Immature natural killer cell (primary cell): ENCODE data around the gene TSHB. TPM values are rescaled to one million over a fixed set of nuclear protein-coding genes. Genes with fewer than 3 reads are reported as not detected.

ENCODE experiments used
- DNase-seq, 3 donors: peaks; one replicate each; pipeline ENCODE4 v3.0.0; 2022; ENCODE audit warnings: mixed read lengths in 1 of 3
- H3K27ac Mint-ChIP-seq, 6 donors: one replicate each; pipeline ENCODE4 v1.8.0; 2020; ENCODE audit warnings: mixed read lengths in 6 of 6, mild to moderate bottlenecking in 5 of 6, inconsistent platforms in 4 of 6, moderate library complexity in 3 of 6
- H3K27me3 Mint-ChIP-seq, 3 donors: one replicate each; pipeline ENCODE4 v1.8.0; 2020 to 2021; ENCODE audit warnings: low read depth in 3 of 3, mild to moderate bottlenecking in 3 of 3, mixed read lengths in 3 of 3, moderate library complexity in 3 of 3, inconsistent platforms in 1 of 3
- H3K36me3 Mint-ChIP-seq, 3 donors: one replicate each; pipeline ENCODE4 v1.8.0; 2020; ENCODE audit warnings: mixed read lengths in 3 of 3, inconsistent platforms in 2 of 3, mild to moderate bottlenecking in 2 of 3
- H3K4me1 Mint-ChIP-seq, 2 donors: one replicate each; pipeline ENCODE4 v1.8.0; 2020; ENCODE audit warnings: inconsistent platforms in 2 of 2, mild to moderate bottlenecking in 2 of 2, mixed read lengths in 2 of 2, moderate library complexity in 1 of 2
- H3K4me3 Mint-ChIP-seq, 5 donors: one replicate each; pipeline ENCODE4 v1.8.0; 2020; ENCODE audit warnings: mild to moderate bottlenecking in 5 of 5, mixed read lengths in 5 of 5, inconsistent platforms in 3 of 5, moderate library complexity in 3 of 5
- H3K9me3 Mint-ChIP-seq, 6 donors: one replicate each; pipeline ENCODE4 v1.8.0; 2020; ENCODE audit warnings: mild to moderate bottlenecking in 6 of 6, mixed read lengths in 6 of 6, inconsistent platforms in 4 of 6, moderate library complexity in 3 of 6
- polyA plus RNA-seq, 3 donors: library from polyadenylated mRNA; unstranded; fragments of 300-500 nt; fragmentation: Illumina TruSeq; gene quantifications; one replicate each; pipeline ENCODE4 v1.2.3, GENCODE V29; 2021

The TSHB gene
- polyA plus RNA-seq, 3 donors from 2014 or later, result not detected

GRCh38 chr1:115082949-115083348, 53.3 kb downstream of the TSHB start:
- DNase-seq, result no peak
- H3K9me3 Mint-ChIP-seq, result no peaks in the 10 kb centered on the region
- H3K36me3 Mint-ChIP-seq, result peaks cover 10 to 19% (median 13%) of the 10 kb centered on the region in 3 donors
- peaks cover 51 to 62% of the 10 kb centered on the region in 2 donors for H3K4me1 Mint-ChIP-seq
- no peak overlapping the region for H3K4me3 Mint-ChIP-seq
- H3K27me3 Mint-ChIP-seq, result peaks cover 0 to 6% (median 2%) of the 10 kb centered on the region in 3 donors
- peak overlapping the region in 2 of 6 donors; percentile 41 to 79 for H3K27ac Mint-ChIP-seq

Other genes with a start within 250 kb of the TSHB start
- gene SIKE1, start 249.1 kb upstream of the TSHB start, polyA plus RNA-seq, result 10 to 100 TPM; 32.8 to 50.4 (median 37.9) TPM
- gene SYCP1, start 175.0 kb upstream of the TSHB start, polyA plus RNA-seq, result not detected
- 10 to 100 TPM; 50.1 to 80.1 (median 76.2) TPM for gene TSPAN2, start 59.7 kb downstream of the TSHB start, polyA plus RNA-seq